GM12878 (cell line): ENCODE measurements around the gene VIPR1. TPM values are rescaled to one million over a fixed set of nuclear protein-coding genes. Genes with fewer than 3 reads are reported as not detected.

ENCODE experiments used
- ATAC-seq: fragments of 200-7000 bp; cut with Tn5 transposase; 3 replicates; pipeline ENCODE4 v1.9.1; 2020; ENCODE audit warnings: mild to moderate bottlenecking, moderate library complexity
- BruUV-seq: library from RNA; stranded (reverse); fragments of 400-500 nt; replicated peaks from 2 replicates; lab custom pipeline; 2021; lab: Mats Ljungman, UMichigan
- CTCF ChIA-PET: fragments of 300-600 bp; sonication (Branson Sonifier 250); formaldehyde crosslinking; extraction: SDS; loops from one replicate; lab custom pipeline; 2021; ENCODE audit warnings: inconsistent platforms; lab: Yijun Ruan, JAX
- POLR2A ChIA-PET: fragments of 350-600 bp; formaldehyde crosslinking; extraction: SDS; loops from one replicate; lab custom pipeline; 2021; ENCODE audit warnings: inconsistent platforms; lab: Charles Lee
- RAD21 ChIA-PET: fragments of 300-600 bp; sonication (Branson Sonifier 250); formaldehyde crosslinking; loops from one replicate; lab custom pipeline; 2023; ENCODE audit warnings: antibody characterized with exemption; ENCODE audit not compliant: unreplicated experiment; lab: Charles Lee
- SMC1A ChIA-PET: fragments of 300-600 bp; sonication (Branson Sonifier 250); formaldehyde crosslinking; loops from one replicate; lab custom pipeline; 2023; ENCODE audit not compliant: unreplicated experiment, uncharacterized antibody; lab: Charles Lee
- DNase-seq: peaks from one replicate; pipeline ENCODE4 v3.0.0-alpha.2; 2011; ENCODE audit warnings: low read depth, low spot score
- FAIRE-seq: peaks from 3 replicates; lab custom pipeline; 2011; peaks lifted over from hg19 to GRCh38; lab: Jason Lieb, UNC
- H2AFZ ChIP-seq: 2 replicates; pipeline ENCODE4 v1.6.0; 2011; ENCODE audit warnings: low read depth, low read length, control low read depth; ENCODE audit not compliant: control insufficient read depth
- H3K27ac ChIP-seq: 2 replicates; pipeline ENCODE4 v1.5.1; 2011; ENCODE audit warnings: control low read depth; ENCODE audit not compliant: control insufficient read depth, insufficient read depth
- H3K27me3 ChIP-seq, 2 experiments: replicated peaks in 1 of 2; 2 replicates each; pipeline versions ENCODE4 v1.6.0 to v1.6.1; 2011; ENCODE audit warnings: low read length in 1 of 2; ENCODE audit not compliant: control insufficient read depth in 2 of 2, insufficient read depth in 2 of 2
- H3K36me3 ChIP-seq, 2 experiments: 2 replicates each; pipeline ENCODE4 v1.5.1; 2011; ENCODE audit warnings: low read length in 1 of 2; ENCODE audit not compliant: control insufficient read depth in 2 of 2, insufficient read depth in 2 of 2
- H3K4me1 ChIP-seq: 2 replicates; pipeline ENCODE4 v1.6.1; 2011; ENCODE audit warnings: mild to moderate bottlenecking, low read length, moderate library complexity, mixed read lengths; ENCODE audit not compliant: control insufficient read depth, insufficient read depth
- H3K4me2 ChIP-seq: 2 replicates; pipeline ENCODE4 v1.6.0; 2011; ENCODE audit warnings: control low read depth; ENCODE audit not compliant: control insufficient read depth, insufficient read depth
- H3K4me3 ChIP-seq: fragments of 200-600 bp; sonication (generic); 2 replicates; pipeline ENCODE4 v1.5.1; 2016
- H3K79me2 ChIP-seq: 2 replicates; pipeline ENCODE4 v1.6.0; 2011; ENCODE audit warnings: low read length; ENCODE audit not compliant: control insufficient read depth, insufficient read depth
- H3K9ac ChIP-seq: 2 replicates; pipeline ENCODE4 v1.8.0; 2011; ENCODE audit warnings: low read length, control low read depth, mixed read lengths; ENCODE audit not compliant: control insufficient read depth, insufficient read depth
- H3K9me3 ChIP-seq: replicated peaks from 3 replicates; pipeline ENCODE4 v1.5.1; 2011; ENCODE audit warnings: mild to moderate bottlenecking, low read length; ENCODE audit not compliant: control insufficient read depth, insufficient read depth
- H4K20me1 ChIP-seq: 2 replicates; pipeline ENCODE4 v1.6.0; 2011; ENCODE audit not compliant: control insufficient read depth, insufficient read depth
- ATF7 ChIP-seq: fragments of 450-650 bp; IDR thresholded peaks from 2 replicates; pipeline ENCODE4 v1.6.1; 2016; ENCODE audit warnings: low read depth, mild to moderate bottlenecking
- BCL11A ChIP-seq: IDR thresholded peaks from 2 replicates; pipeline ENCODE4 v1.6.1; 2011; ENCODE audit warnings: low read depth, low read length
- CTCF ChIP-seq, 3 experiments: IDR thresholded peaks in 2 of 3; conservative IDR thresholded peaks in 1 of 3; 2 replicates each; pipeline ENCODE4 v1.5.1; 2011; ENCODE audit warnings: low read depth in 3 of 3, low read length in 3 of 3, mild to moderate bottlenecking in 3 of 3, control low read depth in 2 of 3, moderate library complexity in 2 of 3, inconsistent platforms in 1 of 3, mixed read lengths in 1 of 3; ENCODE audit not compliant: control insufficient read depth in 2 of 3, insufficient read depth in 1 of 3; ENCODE audit errors: extremely low read depth in 1 of 3
- EP300 ChIP-seq, 2 experiments: fragments of 150-350 bp in 1 of 2; IDR thresholded peaks; 2 replicates each; pipeline ENCODE4 v1.6.1; 2011 to 2012; ENCODE audit warnings: low read depth in 2 of 2, low read length in 2 of 2, borderline replicate concordance in 1 of 2, improper control_type of control experiment in 1 of 2, inconsistent platforms in 1 of 2; ENCODE audit not compliant: control insufficient read depth in 1 of 2
- FOS ChIP-seq: IDR thresholded peaks from 3 replicates; pipeline ENCODE4 v1.6.1; 2011; ENCODE audit warnings: borderline replicate concordance; ENCODE audit not compliant: insufficient read length; ENCODE audit errors: extremely low read depth
- GABPA ChIP-seq: IDR thresholded peaks from 2 replicates; pipeline ENCODE4 v1.6.1; 2014; ENCODE audit warnings: antibody characterized with exemption, low read depth, mild to moderate bottlenecking, inconsistent platforms
- HDAC2 ChIP-seq: fragments of 200-600 bp; sonication (generic); IDR thresholded peaks from 2 replicates; pipeline ENCODE4 v1.6.1; 2017
- IRF4 ChIP-seq: IDR thresholded peaks from 2 replicates; pipeline ENCODE4 v1.6.1; 2011; ENCODE audit warnings: low read depth, low read length
- KAT2A ChIP-seq: conservative IDR thresholded peaks from 2 replicates; pipeline ENCODE4 v1.6.1; 2011; ENCODE audit warnings: low read depth, low read length; ENCODE audit not compliant: control insufficient read depth
- NRF1 ChIP-seq: conservative IDR thresholded peaks from 2 replicates; pipeline ENCODE4 v1.6.1; 2011; ENCODE audit warnings: mild to moderate bottlenecking, low read depth, low read length, improper control_type of control experiment
- PAX5 ChIP-seq: IDR thresholded peaks from 2 replicates; pipeline ENCODE4 v1.6.1; 2011; ENCODE audit warnings: low read depth, low read length, borderline replicate concordance
- POU2F2 ChIP-seq: IDR thresholded peaks from 3 replicates; pipeline ENCODE4 v1.6.1; 2011; ENCODE audit warnings: low read depth, mild to moderate bottlenecking, low read length, borderline replicate concordance
- SIX5 ChIP-seq: IDR thresholded peaks from 2 replicates; pipeline ENCODE4 v1.6.1; 2011; ENCODE audit warnings: mild to moderate bottlenecking, low read depth, low read length, moderate library complexity; ENCODE audit not compliant: severe bottlenecking
- STAT1 ChIP-seq: fragments of 450-650 bp; conservative IDR thresholded peaks from 2 replicates; pipeline ENCODE4 v1.6.1; 2014; ENCODE audit warnings: antibody characterized with exemption, mild to moderate bottlenecking
- TAF1 ChIP-seq: IDR thresholded peaks from 2 replicates; pipeline ENCODE4 v1.6.1; 2011; ENCODE audit warnings: mild to moderate bottlenecking, low read depth, low read length, borderline replicate concordance
- USF2 ChIP-seq: IDR thresholded peaks from 2 replicates; pipeline ENCODE4 v1.6.1; 2011; ENCODE audit warnings: low read depth, low read length, improper control_type of control experiment, borderline replicate concordance
- ZNF207 ChIP-seq: fragments of 450-650 bp; IDR thresholded peaks from 2 replicates; pipeline ENCODE4 v1.6.1; 2014; ENCODE audit warnings: antibody characterized with exemption, mild to moderate bottlenecking, borderline replicate concordance
- ZNF592 ChIP-seq: fragments of 450-650 bp; IDR thresholded peaks from 2 replicates; pipeline ENCODE4 v1.6.1; 2017; ENCODE audit warnings: mild to moderate bottlenecking, moderate library complexity
- WGBS: methylation state at CpG from one replicate; pipeline ENCODE4 v1.1.6; 2016; ENCODE audit warnings: low lambda C conversion rate; ENCODE audit not compliant: insufficient replicate concordance, insufficient coverage; ENCODE audit errors: missing lambda C conversion rate; 5-methylcytosine and 5-hydroxymethylcytosine counted together
- in situ Hi-C: fragments of 300-500 bp; cut with MboI; formaldehyde crosslinking; loops from 9 replicates; pipeline ENCODE4 v1.14.3; 2018; ENCODE audit warnings: mixed read lengths
- intact Hi-C: fragments of 100-400 bp; cut with micrococcal nuclease; formaldehyde crosslinking; loops from one replicate; pipeline ENCODE4 v1.14.2; 2022; ENCODE audit not compliant: unreplicated experiment
- polyA plus RNA-seq, 11 experiments: library from polyadenylated mRNA; depleted of rRNA in 4 of 11; unstranded in 6 of 11; stranded (reverse) in 5 of 11; fragments of >200 nt; fragmentation: Nextera tagmentation in 4 of 11; fragmentation: Illumina TruSeq in 1 of 11; extraction: Ambion mirVana in 4 of 11; extraction: Trizol in 1 of 11; gene quantifications; 1 replicate in 1 of 11; 2 replicates in 10 of 11; pipeline versions ENCODE4 v1.2.1 to v1.2.3, GENCODE V29; 2011 to 2016; ENCODE audit warnings: inconsistent platforms in 2 of 11, missing spikeins in 2 of 11, low read depth in 1 of 11
- total RNA-seq, 4 experiments: library from RNA; depleted of rRNA in 3 of 4; stranded (reverse); fragments of >200 nt in 3 of 4; fragmentation: Illumina TruSeq in 1 of 4; extraction: Trizol in 1 of 4; gene quantifications; 2 replicates each; pipeline versions ENCODE4 v1.2.1 to v1.2.3, GENCODE V29; 2013 to 2021

VIPR1 gene
- total and polyA plus RNA-seq, 10 of the 15 experiments (the other 5 are each of a cell fraction or from before 2014, with no cell fraction given), result 0.03 to 0.28 (median 0.12) TPM; not detected in 6

GRCh38 chr3:42525736-42526345 lies 23.4 kb downstream of the VIPR1 start:
- Histone ChIP-seq H3K4me1 (no peaks in the 10 kb centered on the region), H3K36me3 (no peaks in the 10 kb centered on the region), H2AFZ (no peak overlapping the region), H3K9me3 (no peaks in the 10 kb centered on the region), H3K4me3 (no peak overlapping the region), H3K27ac (no peak overlapping the region), H3K27me3 (no peaks in the 10 kb centered on the region; a peak in 2 of 4 replicates), H3K9ac (no peak overlapping the region), H3K79me2 (no peaks in the 10 kb centered on the region), H3K4me2 (no peak overlapping the region), H4K20me1 (no peaks in the 10 kb centered on the region)
- in situ Hi-C loops, result no loop called here
- DNase-seq, result no peak
- ChIA-PET POLR2A (no interaction called here), CTCF (interaction anchor here (1.4 kb wide), 1 partner anchor 279 kb away, joined by 4 read pairs; no protein-coding TSS in a partner anchor)
- ATAC-seq, result no peak
- FAIRE-seq, result no peak
- no TSS peak for BruUV-seq
- 72% methylated on average over 13 of the region's 13 CpGs for WGBS
- TF ChIP-seq SIX5, result no peak
- TF ChIP-seq PAX5, result no peak
- no peak for TF ChIP-seq KAT2A
- no peak for TF ChIP-seq CTCF (IDR thresholded peaks at IDR 0.05 in 2 of 3, conservative IDR thresholded peaks at IDR 0.05 in 1 of 3; ENCODE audit: control insufficient read depth in 2 of 3, extremely low read depth in 1 of 3, insufficient read depth in 1 of 3, low read depth in 3 of 3, low read length in 3 of 3)
- no peak for TF ChIP-seq STAT1
- no peak for TF ChIP-seq FOS
- no peak for TF ChIP-seq GABPA
- TF ChIP-seq NRF1, result no peak
- no peak for TF ChIP-seq HDAC2
- no peak for TF ChIP-seq USF2
- TF ChIP-seq POU2F2, result no peak
- no peak for TF ChIP-seq ZNF207
- TF ChIP-seq ZNF592, result no peak
- TF ChIP-seq IRF4, result no peak
- no peak for TF ChIP-seq TAF1
- TF ChIP-seq BCL11A, result no peak
- TF ChIP-seq ATF7, result no peak
- TF ChIP-seq EP300 (IDR thresholded peaks at IDR 0.05; ENCODE audit: borderline replicate concordance in 1 of 2, control insufficient read depth in 1 of 2, low read depth in 2 of 2, low read length in 2 of 2), result no peak
- TF ChIP-seq, all 136 proteins: peak for 0
- ChIA-PET SMC1A (no interaction called here), RAD21 (no interaction called here)
- intact Hi-C loops, result no loop called here
